K562 (cell line): ENCODE measurements around the gene BCL10.

Source experiments
- BRF2 ChIP-seq: IDR thresholded peaks from 3 replicates; pipeline ENCODE4 v1.6.1; 2011; ENCODE audit warnings: borderline replicate concordance, mild to moderate bottlenecking; ENCODE audit not compliant: insufficient read length, insufficient read depth
- EZH2 ChIP-seq: IDR thresholded peaks from 2 replicates; pipeline ENCODE4 v1.6.1; 2012; ENCODE audit warnings: low read depth, mild to moderate bottlenecking, inconsistent platforms, low read length, borderline replicate concordance
- MAX ChIP-seq: sonication (generic); formaldehyde crosslinking; IDR thresholded peaks from 2 replicates; pipeline ENCODE4 v1.9.0; 2022; ENCODE audit warnings: mild to moderate bottlenecking, missing genetic modification reagents
- ZBTB43 ChIP-seq: sonication (generic); formaldehyde crosslinking; IDR thresholded peaks from 2 replicates; pipeline ENCODE4 v1.8.0; 2023; ENCODE audit warnings: mild to moderate bottlenecking, missing genetic modification reagents

GRCh38 chr1:85323770-85324169, 47.3 kb upstream of the BCL10 start:
- TF ChIP-seq MAX = no peak
- TF ChIP-seq BRF2 = no peak
- no peak for TF ChIP-seq EZH2
- no peak for TF ChIP-seq ZBTB43 (CRISPR knock-in tag)
